ENCODE results near the gene CYP24A1. TPM values are rescaled to one million over a fixed set of nuclear protein-coding genes. Genes with fewer than 3 reads are reported as not detected.

The CYP24A1 gene
- total and polyA plus RNA-seq, 2 of the 13 experiments (the other 11 are each of a cell fraction or from before 2014, with no cell fraction given) = 9.4 to 32.7 TPM

DNA sequence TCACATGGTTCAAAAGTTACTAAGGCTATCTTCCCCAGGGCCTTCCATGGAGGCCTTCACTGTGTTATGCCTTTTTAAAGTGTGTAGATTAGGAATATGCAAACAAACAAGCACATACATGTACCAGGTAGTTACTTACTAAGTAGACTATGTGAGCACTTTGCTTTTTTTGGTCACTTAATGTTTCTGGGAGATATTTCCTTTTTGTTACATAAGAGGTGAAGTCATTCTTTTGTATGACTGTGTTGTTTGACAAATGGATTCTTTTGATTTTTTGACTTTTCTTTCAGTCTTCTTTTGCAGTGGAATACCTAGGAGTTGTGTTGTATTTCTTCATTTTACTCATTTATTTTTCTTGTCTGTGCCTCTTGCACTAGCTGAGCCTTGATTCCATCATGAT, 63.7 kb downstream of the CYP24A1 start (continued):
- TF ChIP-seq, protein P1, sequence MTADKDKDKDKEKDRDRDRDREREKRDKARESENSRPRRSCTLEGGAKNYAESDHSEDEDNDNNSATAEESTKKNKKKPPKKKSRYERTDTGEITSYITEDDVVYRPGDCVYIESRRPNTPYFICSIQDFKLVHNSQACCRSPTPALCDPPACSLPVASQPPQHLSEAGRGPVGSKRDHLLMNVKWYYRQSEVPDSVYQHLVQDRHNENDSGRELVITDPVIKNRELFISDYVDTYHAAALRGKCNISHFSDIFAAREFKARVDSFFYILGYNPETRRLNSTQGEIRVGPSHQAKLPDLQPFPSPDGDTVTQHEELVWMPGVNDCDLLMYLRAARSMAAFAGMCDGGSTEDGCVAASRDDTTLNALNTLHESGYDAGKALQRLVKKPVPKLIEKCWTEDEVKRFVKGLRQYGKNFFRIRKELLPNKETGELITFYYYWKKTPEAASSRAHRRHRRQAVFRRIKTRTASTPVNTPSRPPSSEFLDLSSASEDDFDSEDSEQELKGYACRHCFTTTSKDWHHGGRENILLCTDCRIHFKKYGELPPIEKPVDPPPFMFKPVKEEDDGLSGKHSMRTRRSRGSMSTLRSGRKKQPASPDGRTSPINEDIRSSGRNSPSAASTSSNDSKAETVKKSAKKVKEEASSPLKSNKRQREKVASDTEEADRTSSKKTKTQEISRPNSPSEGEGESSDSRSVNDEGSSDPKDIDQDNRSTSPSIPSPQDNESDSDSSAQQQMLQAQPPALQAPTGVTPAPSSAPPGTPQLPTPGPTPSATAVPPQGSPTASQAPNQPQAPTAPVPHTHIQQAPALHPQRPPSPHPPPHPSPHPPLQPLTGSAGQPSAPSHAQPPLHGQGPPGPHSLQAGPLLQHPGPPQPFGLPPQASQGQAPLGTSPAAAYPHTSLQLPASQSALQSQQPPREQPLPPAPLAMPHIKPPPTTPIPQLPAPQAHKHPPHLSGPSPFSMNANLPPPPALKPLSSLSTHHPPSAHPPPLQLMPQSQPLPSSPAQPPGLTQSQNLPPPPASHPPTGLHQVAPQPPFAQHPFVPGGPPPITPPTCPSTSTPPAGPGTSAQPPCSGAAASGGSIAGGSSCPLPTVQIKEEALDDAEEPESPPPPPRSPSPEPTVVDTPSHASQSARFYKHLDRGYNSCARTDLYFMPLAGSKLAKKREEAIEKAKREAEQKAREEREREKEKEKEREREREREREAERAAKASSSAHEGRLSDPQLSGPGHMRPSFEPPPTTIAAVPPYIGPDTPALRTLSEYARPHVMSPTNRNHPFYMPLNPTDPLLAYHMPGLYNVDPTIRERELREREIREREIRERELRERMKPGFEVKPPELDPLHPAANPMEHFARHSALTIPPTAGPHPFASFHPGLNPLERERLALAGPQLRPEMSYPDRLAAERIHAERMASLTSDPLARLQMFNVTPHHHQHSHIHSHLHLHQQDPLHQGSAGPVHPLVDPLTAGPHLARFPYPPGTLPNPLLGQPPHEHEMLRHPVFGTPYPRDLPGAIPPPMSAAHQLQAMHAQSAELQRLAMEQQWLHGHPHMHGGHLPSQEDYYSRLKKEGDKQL (CRISPR knock-in tag; IDR thresholded peaks at IDR 0.05; ENCODE audit: low read depth) = no peak
- TF ChIP-seq U2AF2 (IDR thresholded peaks at IDR 0.05; ENCODE audit: low read depth, low read length) (no peak), HDAC2 (CRISPR knock-in tag; IDR thresholded peaks at IDR 0.05) (no peak), MTF2 (CRISPR knock-in tag; IDR thresholded peaks at IDR 0.05; ENCODE audit: borderline replicate concordance) (no peak), ZNF367 (CRISPR knock-in tag; IDR thresholded peaks at IDR 0.05; ENCODE audit: borderline replicate concordance) (no peak), GATAD1 (CRISPR knock-in tag; IDR thresholded peaks at IDR 0.05) (no peak), DMAP1 (CRISPR knock-in tag; IDR thresholded peaks at IDR 0.05) (no peak), ZSCAN9 (CRISPR knock-in tag; IDR thresholded peaks at IDR 0.05; ENCODE audit: borderline replicate concordance) (0 out of 2 replicates have a peak, but pooled peaks have one; percentile 21), MZF1 (CRISPR knock-in tag; IDR thresholded peaks at IDR 0.05; ENCODE audit: borderline replicate concordance) (no peak), WIZ (CRISPR knock-in tag; IDR thresholded peaks at IDR 0.05) (no peak), ZKSCAN8 (CRISPR knock-in tag; IDR thresholded peaks at IDR 0.05; ENCODE audit: borderline replicate concordance) (0 out of 2 replicates have a peak, but pooled peaks have one; percentile 37), CBX1 (IDR thresholded peaks at IDR 0.05; ENCODE audit: low read depth) (no peak), SOX13 (IDR thresholded peaks at IDR 0.05) (no peak), SOX13 (CRISPR knock-in tag; conservative IDR thresholded peaks at IDR 0.05 in 1 of 2, IDR thresholded peaks at IDR 0.05 in 1 of 2) (peak in 1 of 2 experiments; percentile 52; a peak in 1 of 4 replicates), TBL1XR1 (IDR thresholded peaks at IDR 0.05; ENCODE audit: borderline replicate concordance, low read length, partially characterized antibody) (no peak), NR2F6 (IDR thresholded peaks at IDR 0.05) (no peak), NR2F6 (CRISPR knock-in tag; IDR thresholded peaks at IDR 0.05) (0 out of 2 replicates have a peak, but pooled peaks have one; percentile 39)
- TF ChIP-seq, protein P2, sequence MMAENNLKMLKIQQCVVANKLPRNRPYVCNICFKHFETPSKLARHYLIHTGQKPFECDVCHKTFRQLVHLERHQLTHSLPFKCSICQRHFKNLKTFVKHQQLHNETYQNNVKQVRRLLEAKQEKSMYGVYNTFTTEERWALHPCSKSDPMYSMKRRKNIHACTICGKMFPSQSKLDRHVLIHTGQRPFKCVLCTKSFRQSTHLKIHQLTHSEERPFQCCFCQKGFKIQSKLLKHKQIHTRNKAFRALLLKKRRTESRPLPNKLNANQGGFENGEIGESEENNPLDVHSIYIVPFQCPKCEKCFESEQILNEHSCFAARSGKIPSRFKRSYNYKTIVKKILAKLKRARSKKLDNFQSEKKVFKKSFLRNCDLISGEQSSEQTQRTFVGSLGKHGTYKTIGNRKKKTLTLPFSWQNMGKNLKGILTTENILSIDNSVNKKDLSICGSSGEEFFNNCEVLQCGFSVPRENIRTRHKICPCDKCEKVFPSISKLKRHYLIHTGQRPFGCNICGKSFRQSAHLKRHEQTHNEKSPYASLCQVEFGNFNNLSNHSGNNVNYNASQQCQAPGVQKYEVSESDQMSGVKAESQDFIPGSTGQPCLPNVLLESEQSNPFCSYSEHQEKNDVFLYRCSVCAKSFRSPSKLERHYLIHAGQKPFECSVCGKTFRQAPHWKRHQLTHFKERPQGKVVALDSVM (CRISPR knock-in tag; IDR thresholded peaks at IDR 0.05) = no peak
- TF ChIP-seq, protein P3, sequence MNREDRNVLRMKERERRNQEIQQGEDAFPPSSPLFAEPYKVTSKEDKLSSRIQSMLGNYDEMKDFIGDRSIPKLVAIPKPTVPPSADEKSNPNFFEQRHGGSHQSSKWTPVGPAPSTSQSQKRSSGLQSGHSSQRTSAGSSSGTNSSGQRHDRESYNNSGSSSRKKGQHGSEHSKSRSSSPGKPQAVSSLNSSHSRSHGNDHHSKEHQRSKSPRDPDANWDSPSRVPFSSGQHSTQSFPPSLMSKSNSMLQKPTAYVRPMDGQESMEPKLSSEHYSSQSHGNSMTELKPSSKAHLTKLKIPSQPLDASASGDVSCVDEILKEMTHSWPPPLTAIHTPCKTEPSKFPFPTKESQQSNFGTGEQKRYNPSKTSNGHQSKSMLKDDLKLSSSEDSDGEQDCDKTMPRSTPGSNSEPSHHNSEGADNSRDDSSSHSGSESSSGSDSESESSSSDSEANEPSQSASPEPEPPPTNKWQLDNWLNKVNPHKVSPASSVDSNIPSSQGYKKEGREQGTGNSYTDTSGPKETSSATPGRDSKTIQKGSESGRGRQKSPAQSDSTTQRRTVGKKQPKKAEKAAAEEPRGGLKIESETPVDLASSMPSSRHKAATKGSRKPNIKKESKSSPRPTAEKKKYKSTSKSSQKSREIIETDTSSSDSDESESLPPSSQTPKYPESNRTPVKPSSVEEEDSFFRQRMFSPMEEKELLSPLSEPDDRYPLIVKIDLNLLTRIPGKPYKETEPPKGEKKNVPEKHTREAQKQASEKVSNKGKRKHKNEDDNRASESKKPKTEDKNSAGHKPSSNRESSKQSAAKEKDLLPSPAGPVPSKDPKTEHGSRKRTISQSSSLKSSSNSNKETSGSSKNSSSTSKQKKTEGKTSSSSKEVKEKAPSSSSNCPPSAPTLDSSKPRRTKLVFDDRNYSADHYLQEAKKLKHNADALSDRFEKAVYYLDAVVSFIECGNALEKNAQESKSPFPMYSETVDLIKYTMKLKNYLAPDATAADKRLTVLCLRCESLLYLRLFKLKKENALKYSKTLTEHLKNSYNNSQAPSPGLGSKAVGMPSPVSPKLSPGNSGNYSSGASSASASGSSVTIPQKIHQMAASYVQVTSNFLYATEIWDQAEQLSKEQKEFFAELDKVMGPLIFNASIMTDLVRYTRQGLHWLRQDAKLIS (CRISPR knock-in tag; IDR thresholded peaks at IDR 0.05) = no peak
- TF ChIP-seq, protein P4, sequence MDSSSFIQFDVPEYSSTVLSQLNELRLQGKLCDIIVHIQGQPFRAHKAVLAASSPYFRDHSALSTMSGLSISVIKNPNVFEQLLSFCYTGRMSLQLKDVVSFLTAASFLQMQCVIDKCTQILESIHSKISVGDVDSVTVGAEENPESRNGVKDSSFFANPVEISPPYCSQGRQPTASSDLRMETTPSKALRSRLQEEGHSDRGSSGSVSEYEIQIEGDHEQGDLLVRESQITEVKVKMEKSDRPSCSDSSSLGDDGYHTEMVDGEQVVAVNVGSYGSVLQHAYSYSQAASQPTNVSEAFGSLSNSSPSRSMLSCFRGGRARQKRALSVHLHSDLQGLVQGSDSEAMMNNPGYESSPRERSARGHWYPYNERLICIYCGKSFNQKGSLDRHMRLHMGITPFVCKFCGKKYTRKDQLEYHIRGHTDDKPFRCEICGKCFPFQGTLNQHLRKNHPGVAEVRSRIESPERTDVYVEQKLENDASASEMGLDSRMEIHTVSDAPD (CRISPR knock-in tag; IDR thresholded peaks at IDR 0.05) = no peak
